HEK293 (cell line): ENCODE measurements around the gene RTP4.

Experiments used
- CTCF ChIA-PET: fragments of 350-600 bp; formaldehyde crosslinking; extraction: SDS; loops from one replicate; lab custom pipeline; 2021; ENCODE audit warnings: antibody characterized with exemption; lab: Yijun Ruan, JAX
- POLR2A ChIA-PET: fragments of 300-600 bp; formaldehyde crosslinking; extraction: SDS; loops from one replicate; lab custom pipeline; 2020; ENCODE audit warnings: antibody characterized with exemption, inconsistent platforms; lab: Yijun Ruan, JAX
- H3K27ac ChIP-seq: fragments of 200-500 bp; sonication (Bioruptor generic); 2 replicates; pipeline ENCODE4 v1.5.1; 2014; ENCODE audit warnings: low read depth, low read length, control low read depth, inconsistent platforms; ENCODE audit errors: extremely low read depth
- H3K36me3 ChIP-seq, 2 experiments: fragments of 200-500 bp in 1 of 2; sonication (Bioruptor generic) in 1 of 2; 1 replicate in 1 of 2; 2 replicates in 1 of 2; pipeline ENCODE4 v1.5.1; 2014 to 2017; ENCODE audit warnings: inconsistent platforms in 2 of 2, low read length in 2 of 2; ENCODE audit not compliant: control insufficient read depth in 2 of 2, insufficient read depth in 1 of 2
- H3K4me1 ChIP-seq: fragments of 200-500 bp; sonication (Bioruptor generic); 2 replicates; pipeline ENCODE4 v1.5.1; 2014; ENCODE audit warnings: mild to moderate bottlenecking, low read length, inconsistent platforms; ENCODE audit not compliant: control insufficient read depth, insufficient read depth
- H3K4me3 ChIP-seq: 2 replicates; pipeline ENCODE4 v1.5.1; 2011; ENCODE audit warnings: low read depth, mild to moderate bottlenecking, control low read depth, low read length, moderate library complexity
- H3K9me3 ChIP-seq: fragments of 200-500 bp; sonication (Bioruptor generic); 2 replicates; pipeline ENCODE4 v1.5.1; 2014; ENCODE audit warnings: low read depth, low read length, inconsistent platforms; ENCODE audit not compliant: control insufficient read depth, insufficient read depth
- FEZF1 ChIP-seq: fragments of 450-650 bp; formaldehyde crosslinking; IDR thresholded peaks from 2 replicates; pipeline ENCODE4 v1.5.1; 2016; ENCODE audit warnings: missing biosample characterization, missing genetic modification characterization
- GLI4 ChIP-seq: fragments of 450-650 bp; formaldehyde crosslinking; IDR thresholded peaks from 2 replicates; pipeline ENCODE4 v1.5.1; 2016; ENCODE audit warnings: missing biosample characterization, missing genetic modification characterization
- IKZF3 ChIP-seq: fragments of 450-650 bp; IDR thresholded peaks from 2 replicates; pipeline ENCODE4 v1.5.0; 2018; ENCODE audit warnings: missing biosample characterization, mild to moderate bottlenecking, missing genetic modification characterization, moderate library complexity
- MYNN ChIP-seq: fragments of 450-650 bp; formaldehyde crosslinking; IDR thresholded peaks from 2 replicates; pipeline ENCODE4 v1.5.1; 2016; ENCODE audit warnings: missing biosample characterization, missing genetic modification characterization, borderline replicate concordance
- YY1 ChIP-seq: fragments of 450-650 bp; formaldehyde crosslinking; IDR thresholded peaks from 2 replicates; pipeline ENCODE4 v1.5.1; 2018; ENCODE audit warnings: missing biosample characterization, missing genetic modification characterization
- ZBTB26 ChIP-seq: fragments of 450-650 bp; formaldehyde crosslinking; optimal IDR thresholded peaks from 2 replicates; pipeline ENCODE3; 2016; ENCODE audit warnings: missing biosample characterization, mild to moderate bottlenecking, missing genetic modification characterization
- ZNF132 ChIP-seq: fragments of 450-650 bp; formaldehyde crosslinking; IDR thresholded peaks from 2 replicates; pipeline ENCODE4 v1.5.1; 2017; ENCODE audit warnings: missing biosample characterization, missing genetic modification characterization, borderline replicate concordance
- ZNF266 ChIP-seq: fragments of 450-650 bp; formaldehyde crosslinking; IDR thresholded peaks from 2 replicates; pipeline ENCODE4 v1.5.1; 2016; ENCODE audit warnings: missing biosample characterization, missing genetic modification characterization, low read depth
- ZNF394 ChIP-seq: fragments of 450-650 bp; formaldehyde crosslinking; IDR thresholded peaks from 2 replicates; pipeline ENCODE4 v1.5.1; 2016; ENCODE audit warnings: missing biosample characterization, missing genetic modification characterization, mild to moderate bottlenecking, moderate library complexity, borderline replicate concordance
- ZNF449 ChIP-seq: fragments of 450-650 bp; formaldehyde crosslinking; IDR thresholded peaks from 2 replicates; pipeline ENCODE4 v1.5.1; 2017; ENCODE audit warnings: missing biosample characterization, mild to moderate bottlenecking, missing genetic modification characterization, moderate library complexity
- ZNF514 ChIP-seq: fragments of 450-650 bp; formaldehyde crosslinking; IDR thresholded peaks from 2 replicates; pipeline ENCODE4 v1.5.1; 2016; ENCODE audit warnings: missing biosample characterization, missing genetic modification characterization
- ZNF518A ChIP-seq: fragments of 450-650 bp; formaldehyde crosslinking; conservative IDR thresholded peaks from 2 replicates; pipeline ENCODE4 v1.5.1; 2016; ENCODE audit warnings: low read depth, missing biosample characterization, missing genetic modification characterization
- ZNF561 ChIP-seq: fragments of 450-650 bp; IDR thresholded peaks from 2 replicates; pipeline ENCODE4 v1.5.1; 2018; ENCODE audit warnings: missing biosample characterization, missing genetic modification characterization, borderline replicate concordance
- ZNF776 ChIP-seq: fragments of 450-650 bp; formaldehyde crosslinking; IDR thresholded peaks from 2 replicates; pipeline ENCODE4 v1.5.0; 2017; ENCODE audit warnings: missing biosample characterization, missing genetic modification characterization, borderline replicate concordance
- ZNF830 ChIP-seq: fragments of 450-650 bp; IDR thresholded peaks from 2 replicates; pipeline ENCODE4 v1.5.0; 2018; ENCODE audit warnings: missing biosample characterization, missing genetic modification characterization, low read depth, mild to moderate bottlenecking, moderate library complexity
- ZSCAN4 ChIP-seq: fragments of 450-650 bp; formaldehyde crosslinking; IDR thresholded peaks from 2 replicates; pipeline ENCODE4 v1.5.1; 2017; ENCODE audit warnings: missing biosample characterization, missing genetic modification characterization

The RTP4 gene

DNA sequence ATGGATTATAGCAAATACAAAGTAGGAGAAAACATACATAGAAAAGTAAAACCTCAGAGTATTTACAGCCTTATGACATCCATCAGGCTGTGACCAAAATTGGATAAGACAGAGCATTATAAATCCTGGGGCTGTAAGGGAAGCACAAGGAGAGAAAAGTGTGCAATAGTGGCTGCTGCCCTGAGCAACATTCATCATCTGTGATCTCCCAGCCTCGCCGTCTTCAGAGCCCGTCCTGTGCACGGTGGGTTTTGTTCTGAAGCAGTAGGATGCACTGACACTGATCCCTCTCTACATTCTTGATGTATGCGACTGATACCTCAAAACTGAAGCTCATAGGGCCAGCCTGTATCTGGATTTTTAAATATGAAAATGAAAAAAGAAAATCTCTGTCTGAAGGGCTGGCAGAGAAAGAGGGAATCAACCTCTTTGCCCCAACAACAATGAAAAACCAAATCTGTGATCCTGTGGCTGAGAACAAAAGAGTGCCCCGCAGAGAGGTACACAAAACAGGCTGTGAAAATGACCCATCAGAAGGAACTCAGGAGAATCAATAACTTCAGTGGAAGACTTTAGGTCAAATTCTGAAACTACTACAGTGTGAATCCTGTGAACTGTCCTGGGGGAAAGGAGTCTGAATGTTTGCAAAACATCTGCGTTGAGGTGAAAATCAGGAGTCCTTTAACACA is 8.2 kb upstream of the RTP4 start:
- H3K9me3 ChIP-seq: no peaks in the 10 kb centered on the region

More for the DNA sequence above, 8.2 kb upstream of the RTP4 start:
- POLR2A ChIA-PET: no interaction called here
- Histone ChIP-seq H3K36me3 (no peaks in the 10 kb centered on the region), H3K27ac (no peak overlapping the region), H3K4me1 (no peaks in the 10 kb centered on the region), H3K4me3 (no peak overlapping the region)
- CTCF ChIA-PET: interaction anchor here (2.1 kb wide), 1 partner anchor 319 kb away, joined by 8 read pairs; no protein-coding TSS in a partner anchor
- TF ChIP-seq ZNF830 (tag by site-specific recombination): no peak
- no peak for TF ChIP-seq ZNF561
- no peak for TF ChIP-seq GLI4
- no peak for TF ChIP-seq ZNF518A
- TF ChIP-seq ZNF449: no peak
- TF ChIP-seq ZNF266 (tag by site-specific recombination): no peak
- TF ChIP-seq ZNF776 (tag by site-specific recombination): no peak
- TF ChIP-seq ZSCAN4 (tag by site-specific recombination): no peak
- TF ChIP-seq ZNF394: no peak
- TF ChIP-seq ZNF132 (tag by site-specific recombination): no peak
- no peak for TF ChIP-seq MYNN (tag by site-specific recombination)
- TF ChIP-seq IKZF3 (tag by site-specific recombination): no peak
- no peak for TF ChIP-seq FEZF1 (tag by site-specific recombination)
- TF ChIP-seq YY1: no peak
- TF ChIP-seq ZBTB26 (tag by site-specific recombination): no peak
- TF ChIP-seq ZNF514 (tag by site-specific recombination): no peak
